ENCODE results near the gene A1CF.
"Not testable (repeated sequence)": the region's sequence is repeated elsewhere in the genome, so short reads cannot be mapped to it uniquely, and the experiment has no call there.

A1CF gene, protein sequence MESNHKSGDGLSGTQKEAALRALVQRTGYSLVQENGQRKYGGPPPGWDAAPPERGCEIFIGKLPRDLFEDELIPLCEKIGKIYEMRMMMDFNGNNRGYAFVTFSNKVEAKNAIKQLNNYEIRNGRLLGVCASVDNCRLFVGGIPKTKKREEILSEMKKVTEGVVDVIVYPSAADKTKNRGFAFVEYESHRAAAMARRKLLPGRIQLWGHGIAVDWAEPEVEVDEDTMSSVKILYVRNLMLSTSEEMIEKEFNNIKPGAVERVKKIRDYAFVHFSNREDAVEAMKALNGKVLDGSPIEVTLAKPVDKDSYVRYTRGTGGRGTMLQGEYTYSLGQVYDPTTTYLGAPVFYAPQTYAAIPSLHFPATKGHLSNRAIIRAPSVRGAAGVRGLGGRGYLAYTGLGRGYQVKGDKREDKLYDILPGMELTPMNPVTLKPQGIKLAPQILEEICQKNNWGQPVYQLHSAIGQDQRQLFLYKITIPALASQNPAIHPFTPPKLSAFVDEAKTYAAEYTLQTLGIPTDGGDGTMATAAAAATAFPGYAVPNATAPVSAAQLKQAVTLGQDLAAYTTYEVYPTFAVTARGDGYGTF

DNA sequence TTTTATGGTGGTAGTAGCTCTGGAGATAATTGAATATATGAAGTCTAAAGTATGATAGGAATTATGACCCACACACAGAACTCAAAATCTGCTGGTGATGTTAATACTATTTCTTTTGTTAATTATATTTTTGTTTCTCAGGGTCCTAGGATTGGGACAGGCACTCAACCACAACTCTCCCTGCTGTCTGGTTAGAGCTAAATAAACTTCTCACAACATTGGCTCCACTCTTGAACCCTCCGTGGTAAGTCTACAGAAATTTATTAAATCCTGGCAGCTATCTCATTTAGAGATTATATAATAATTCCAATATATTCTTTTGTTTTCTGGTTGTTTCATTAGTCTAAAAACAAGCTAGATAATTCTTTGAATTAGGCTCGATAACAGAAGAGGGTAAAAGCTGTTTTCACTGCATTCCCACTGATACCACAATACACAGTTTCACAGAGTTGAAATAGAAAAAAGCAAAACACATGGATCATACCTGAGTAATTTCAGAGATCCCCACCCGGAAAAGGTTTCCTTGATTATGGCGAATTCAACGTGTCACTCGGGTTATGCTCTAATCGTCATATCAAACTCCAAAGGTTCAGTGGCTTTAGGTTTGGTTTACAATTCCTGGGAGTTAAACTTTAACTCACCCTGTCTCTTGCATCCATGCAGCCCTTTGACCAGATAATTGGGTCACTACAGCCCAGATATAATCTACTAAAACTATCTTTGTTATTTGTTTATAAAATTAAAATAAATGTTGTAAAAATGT, at the start of gene A1CF:
Gene A1CF (minus strand): TSS at position 531 of the 763 bp plus-strand sequence. CDS start 25,687 bp downstream, outside the sequence.
- DNase-seq (ENCODE audit: low read depth), result no peak

DNA sequence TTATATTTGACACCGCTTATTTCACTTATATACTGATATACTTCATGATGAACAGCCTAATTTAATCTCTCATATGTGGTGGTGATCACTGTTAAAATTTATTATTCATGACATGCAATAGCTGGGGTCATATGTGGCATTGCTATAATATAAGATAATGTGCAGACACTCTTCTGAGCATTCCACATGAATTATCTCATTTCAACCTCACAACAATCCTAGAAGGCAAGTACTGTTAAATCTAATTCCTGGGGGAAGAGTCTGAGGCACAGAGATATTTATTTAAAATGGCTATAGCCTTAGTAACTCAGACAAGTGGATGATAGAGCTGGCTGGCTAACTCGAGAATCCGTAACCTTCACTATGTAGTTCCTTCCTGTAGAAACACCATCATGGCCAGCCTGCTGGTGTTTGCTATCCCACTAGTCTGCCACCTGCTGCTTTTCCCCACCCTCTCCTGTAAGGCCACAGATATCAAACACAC, 46.6 kb upstream of the A1CF start:
- DNase-seq (ENCODE audit: low read depth), result no peak

DNA sequence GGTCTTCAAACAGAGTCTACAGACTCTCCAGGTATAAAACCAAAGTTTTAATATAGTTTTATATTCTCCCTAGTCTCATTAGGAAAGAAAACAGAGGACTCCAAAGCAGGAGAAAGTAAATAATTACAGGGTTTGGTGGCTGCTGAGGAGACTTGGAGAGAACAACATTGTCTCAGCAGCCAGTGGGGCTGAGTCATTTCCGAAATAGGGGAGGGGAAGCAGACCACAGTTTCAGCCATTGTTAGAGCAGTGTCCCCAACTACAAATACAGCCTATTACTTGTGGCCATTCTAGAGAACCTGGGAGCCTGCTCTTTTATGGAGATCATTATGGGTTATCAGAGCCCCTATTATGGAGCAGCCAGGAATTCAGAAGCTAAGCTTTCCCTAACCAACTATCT, 44.2 kb upstream of the A1CF start:
- no peak for DNase-seq (ENCODE audit: low read depth)

DNA sequence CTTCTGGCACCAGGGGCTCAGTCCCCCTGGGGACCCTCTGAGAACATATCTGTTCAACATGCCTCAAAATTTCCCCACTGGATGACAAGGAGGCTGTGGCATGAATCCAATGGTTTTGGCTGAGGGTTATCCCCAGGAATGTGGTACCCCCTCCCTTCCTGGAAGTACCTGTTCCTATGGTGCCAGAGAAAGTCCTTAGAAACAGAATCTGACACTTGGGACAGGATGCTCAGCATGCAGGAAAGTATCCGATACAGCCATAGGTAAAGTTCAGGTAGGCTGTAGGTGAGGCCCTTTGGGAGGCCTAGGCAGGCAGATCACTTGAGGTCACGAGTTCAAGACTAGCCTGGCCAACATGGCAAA, 42.7 kb upstream of the A1CF start:
- DNase-seq (ENCODE audit: low read depth), result no peak

DNA sequence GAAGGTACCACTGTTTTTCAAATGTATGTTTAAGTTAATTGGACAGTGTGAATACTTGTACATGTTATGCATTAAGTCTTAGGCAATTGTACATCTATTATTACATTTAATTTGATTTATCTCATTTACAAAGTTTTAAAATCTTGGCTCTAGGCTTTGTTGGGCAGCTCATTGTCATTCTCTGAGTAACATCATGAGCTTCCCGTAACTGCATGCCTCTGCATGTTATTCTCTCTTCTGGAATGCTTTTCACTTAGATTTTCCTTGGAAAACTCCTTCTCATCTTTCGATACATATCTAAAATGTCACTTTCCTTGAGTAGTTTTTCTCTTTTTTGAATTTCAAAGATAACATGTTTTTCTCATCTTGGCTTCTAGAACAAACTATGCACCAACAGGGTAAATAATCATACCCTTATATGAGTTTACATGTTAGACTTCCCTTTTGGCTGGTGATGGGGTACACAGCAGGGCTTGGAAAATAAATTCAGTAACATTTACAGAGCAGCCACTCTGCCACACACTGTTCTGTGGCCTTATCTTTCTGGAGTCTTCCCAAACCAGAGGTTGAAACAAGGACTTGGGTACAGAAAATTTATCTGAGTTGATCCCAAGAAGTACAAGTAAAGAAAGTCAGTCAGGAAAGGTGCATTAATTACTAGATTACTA, 42.2 kb upstream of the A1CF start:
- DNase-seq (ENCODE audit: low read depth), result no peak

DNA sequence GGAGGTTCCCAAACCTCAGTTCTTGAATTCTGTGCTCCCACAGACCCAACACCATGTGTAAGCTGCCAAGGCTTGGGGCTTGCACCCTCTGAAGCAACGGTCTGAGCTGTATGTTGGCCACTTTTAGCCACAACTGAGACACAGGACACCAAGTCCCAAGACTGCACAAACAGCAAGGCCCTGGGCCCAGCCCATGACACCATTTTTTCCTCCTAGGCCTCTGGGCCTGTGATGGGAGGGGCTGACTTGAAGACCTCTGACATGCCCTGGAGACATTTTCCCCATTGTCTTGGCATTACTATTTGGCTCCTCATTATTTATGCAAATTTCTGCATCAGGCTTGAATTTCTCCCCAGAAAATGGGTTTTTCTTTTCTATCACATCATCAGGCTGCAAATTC, 38.0 kb upstream of the A1CF start:
- not testable (repeated sequence) for DNase-seq (ENCODE audit: low read depth)

DNA sequence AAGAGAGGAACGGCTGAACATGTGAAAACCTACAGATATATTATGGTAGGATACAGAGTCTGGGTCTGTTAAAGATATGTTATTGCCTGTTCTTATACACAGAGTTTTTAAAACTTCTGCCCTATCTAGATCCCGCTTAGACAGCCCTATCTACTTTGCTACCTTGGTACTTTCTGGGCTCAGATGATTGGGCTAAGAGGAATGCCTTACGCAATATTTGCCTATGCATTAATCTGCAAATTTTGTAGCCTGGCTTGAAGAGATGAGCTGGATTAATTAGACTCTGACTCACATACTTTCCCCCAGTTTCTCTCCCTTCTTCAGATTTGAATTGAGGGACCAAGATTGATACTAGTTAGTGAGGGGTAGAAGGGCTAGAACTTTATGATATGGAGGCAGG, 33.6 kb upstream of the A1CF start:
- DNase-seq (ENCODE audit: low read depth), result no peak

DNA sequence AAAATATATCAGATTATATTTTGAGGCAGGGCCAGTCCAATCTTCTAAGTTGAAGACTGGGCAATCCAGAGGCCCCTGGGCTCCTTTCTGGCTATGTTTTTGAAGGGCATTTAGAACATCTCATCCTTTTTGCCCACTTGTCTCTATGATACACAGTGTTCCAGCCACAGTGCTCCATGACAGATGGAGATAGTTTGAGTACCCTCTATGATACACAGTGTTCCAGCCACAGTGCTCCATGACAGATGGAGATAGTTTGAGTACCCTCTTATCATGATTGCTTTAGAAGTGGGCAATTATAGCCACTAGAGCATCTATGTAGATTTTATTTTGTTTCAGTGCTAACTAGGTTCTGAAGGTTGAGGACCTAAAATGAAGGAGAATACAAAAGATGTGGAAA, 33.1 kb upstream of the A1CF start:
- no peak for DNase-seq (ENCODE audit: low read depth)

DNA sequence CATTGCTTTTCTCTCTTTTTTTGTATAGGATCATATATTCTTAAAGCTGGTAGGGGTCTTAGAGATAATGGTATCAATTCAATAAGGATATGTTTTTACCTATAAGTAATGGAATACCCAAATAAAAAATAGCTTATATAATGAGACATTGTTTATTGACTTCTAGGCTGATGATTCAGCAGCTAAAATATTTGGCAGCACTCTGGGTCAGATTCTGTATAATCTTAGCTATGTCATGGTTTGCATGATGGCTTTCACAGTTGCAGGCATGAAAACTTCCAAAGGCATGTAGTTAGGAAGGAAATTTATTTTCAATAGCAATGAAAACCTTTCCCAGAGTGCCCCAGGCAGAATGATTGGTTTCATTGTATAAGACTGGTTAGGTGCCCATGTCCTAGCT, 32.1 kb upstream of the A1CF start:
- no peak for DNase-seq (ENCODE audit: low read depth)

DNA sequence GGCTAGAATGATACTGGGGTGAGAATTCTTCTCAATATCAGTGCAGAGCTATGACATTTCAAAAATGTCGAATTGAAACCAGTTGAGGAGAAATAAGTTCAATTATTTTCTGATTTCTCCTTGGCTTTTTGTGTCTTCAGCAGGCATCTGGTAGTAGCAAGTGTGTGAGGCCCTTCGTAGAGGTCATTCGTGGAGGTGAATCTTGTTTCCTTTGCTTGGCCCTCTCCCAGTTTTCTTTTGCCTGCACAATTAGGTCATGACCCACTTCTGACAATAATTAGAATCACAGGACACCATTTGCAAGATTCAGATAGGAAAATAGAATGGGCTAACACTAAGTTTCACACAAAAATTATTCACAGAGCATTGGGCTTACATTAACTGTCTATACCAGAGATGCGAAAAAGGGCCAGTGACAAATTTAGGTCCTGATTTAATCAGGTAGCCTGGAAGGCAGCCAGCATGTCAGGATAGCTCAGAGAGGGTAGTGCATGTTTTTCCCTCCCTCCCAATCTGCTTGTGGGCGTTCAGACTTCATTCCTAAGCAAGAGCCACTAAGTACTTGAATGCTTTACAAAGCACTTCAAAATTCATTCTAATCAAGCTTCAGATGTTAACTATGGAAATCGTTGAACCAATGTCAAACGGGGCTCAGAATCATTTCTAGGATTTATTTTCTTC, 24.0 kb upstream of the A1CF start:
- no peak for DNase-seq (ENCODE audit: low read depth)

DNA sequence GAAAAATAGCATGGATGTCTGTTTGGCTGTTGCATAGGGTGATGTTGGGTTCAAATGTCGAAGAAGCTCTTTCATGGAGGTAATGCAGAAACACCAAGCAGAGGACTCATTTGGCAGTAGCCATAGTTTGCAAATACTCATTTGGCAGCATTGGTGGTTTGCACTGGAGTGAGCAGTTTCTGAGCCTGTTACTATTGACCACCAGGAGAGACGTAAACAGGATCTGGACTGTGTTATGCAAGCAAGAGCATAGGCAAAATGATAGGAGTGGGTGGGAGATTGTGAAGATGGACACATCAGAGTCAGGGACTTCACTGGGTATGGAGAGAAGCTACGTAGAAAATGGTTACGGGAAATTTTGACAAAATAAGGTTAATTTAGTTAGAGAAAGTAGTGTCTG, 22.9 kb upstream of the A1CF start:
- no peak for DNase-seq (ENCODE audit: low read depth)

DNA sequence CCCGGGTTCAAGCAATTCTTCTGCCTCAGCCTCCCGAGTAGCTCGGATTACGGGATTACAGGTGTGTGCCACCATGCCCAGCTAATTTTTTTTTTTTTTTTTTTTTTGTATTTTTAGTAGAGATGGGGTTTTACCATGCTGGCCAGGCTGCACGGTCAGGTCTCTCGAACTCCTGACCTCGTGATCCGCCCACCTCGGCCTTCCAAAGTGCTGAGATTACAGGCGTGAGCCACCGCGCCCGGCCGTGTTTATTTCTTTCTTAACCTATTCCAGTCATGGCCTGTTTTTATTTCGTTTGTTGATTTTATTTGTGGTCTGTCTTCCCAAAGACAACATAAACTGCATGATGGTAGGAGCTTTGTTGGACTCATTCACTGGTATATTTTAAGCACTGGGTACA, 20.4 kb upstream of the A1CF start:
- DNase-seq (ENCODE audit: low read depth), result not testable (repeated sequence)

DNA sequence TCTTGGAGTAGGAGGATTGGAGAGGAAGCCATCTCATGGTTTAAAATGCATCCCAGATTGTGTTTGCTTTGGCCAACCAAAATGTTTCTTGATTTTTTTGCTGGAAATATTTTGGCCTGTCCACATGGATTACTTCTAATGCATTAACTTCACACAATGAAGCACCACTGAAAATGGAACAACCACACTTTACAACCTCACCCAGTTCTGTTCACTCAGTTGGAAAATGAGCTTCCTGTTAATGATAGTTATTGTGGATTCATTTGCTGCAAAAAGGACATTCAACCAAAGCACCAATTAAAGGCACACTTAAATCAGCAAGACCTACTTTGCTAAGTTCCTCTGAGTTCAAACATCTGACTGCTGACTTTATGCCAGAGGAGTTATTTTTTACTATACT, 11.3 kb upstream of the A1CF start:
- DNase-seq (ENCODE audit: low read depth), result no peak

DNA sequence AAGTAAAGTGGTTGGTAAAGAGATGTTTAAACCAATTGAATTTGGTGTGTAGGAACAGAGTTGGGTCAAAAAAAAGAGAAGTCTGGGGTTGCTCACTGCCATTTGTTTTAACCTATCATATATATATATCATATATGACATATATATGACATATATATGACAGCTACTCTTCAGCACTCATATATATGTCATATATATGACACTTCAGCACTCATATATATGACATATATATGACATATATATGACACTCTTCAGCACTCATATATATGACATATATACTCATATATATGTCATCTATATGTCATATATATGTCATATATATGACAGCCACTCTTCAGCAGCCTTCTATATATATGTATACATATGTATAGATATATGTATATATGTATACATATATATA, 8.9 kb upstream of the A1CF start:
- no peak for DNase-seq (ENCODE audit: low read depth)

DNA sequence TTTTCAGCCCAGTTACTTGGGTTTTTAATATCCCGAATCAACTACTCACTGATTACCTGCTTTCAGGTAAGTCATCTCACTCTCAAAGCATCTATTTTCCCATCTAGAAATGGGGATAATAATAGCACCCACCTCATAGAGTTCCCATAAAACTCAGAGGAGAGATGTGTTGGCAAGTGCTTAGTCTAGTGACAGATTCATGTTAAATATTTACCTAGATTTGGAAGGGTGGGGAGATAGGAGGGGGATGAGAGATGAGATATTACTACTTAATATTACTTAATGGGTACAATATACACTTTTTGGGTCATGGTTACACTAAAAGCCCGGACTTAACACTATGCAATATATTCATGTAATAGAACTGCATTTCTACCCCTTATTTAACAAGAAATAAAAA, 7.0 kb upstream of the A1CF start:
- DNase-seq (ENCODE audit: low read depth), result no peak

DNA sequence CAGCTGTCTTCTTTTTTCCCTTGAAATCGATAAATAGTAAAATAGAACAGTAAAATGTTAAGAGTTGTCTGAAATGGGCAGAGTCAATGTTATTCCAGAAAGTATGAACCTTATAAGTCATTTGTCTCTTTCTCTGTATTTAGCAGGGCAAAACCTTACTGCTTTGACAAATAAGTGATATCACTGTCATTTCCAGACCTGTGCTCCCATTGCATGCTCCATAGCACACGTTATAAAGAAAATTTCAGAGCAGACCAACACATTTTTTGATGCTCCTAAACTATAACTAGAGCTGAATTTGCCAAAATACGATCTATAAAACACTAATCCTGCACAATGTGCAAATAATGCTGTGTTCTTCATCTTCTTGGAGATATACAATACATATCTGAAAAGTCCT, 1.1 kb downstream of the A1CF start:
- no peak for DNase-seq (ENCODE audit: low read depth)

DNA sequence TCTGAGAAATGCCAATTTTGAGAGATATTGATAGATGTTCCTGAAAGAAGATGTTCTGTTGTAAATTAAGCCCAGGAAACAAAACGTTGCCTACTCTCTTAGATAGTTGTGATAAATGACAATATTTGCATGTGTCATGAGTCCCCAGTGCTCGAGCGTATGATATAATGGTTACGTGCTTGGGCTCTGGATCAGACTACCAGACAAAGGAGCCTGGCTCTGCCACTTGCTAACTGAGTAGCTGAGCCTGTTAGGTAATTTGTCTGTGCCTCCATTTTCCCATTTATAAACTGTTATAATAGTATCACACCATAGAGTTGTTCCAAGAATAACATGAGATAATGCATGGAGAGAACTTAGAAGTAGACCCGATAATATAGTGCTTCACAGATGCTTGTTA, 1.8 kb downstream of the A1CF start:
- DNase-seq (ENCODE audit: low read depth), result no peak

DNA sequence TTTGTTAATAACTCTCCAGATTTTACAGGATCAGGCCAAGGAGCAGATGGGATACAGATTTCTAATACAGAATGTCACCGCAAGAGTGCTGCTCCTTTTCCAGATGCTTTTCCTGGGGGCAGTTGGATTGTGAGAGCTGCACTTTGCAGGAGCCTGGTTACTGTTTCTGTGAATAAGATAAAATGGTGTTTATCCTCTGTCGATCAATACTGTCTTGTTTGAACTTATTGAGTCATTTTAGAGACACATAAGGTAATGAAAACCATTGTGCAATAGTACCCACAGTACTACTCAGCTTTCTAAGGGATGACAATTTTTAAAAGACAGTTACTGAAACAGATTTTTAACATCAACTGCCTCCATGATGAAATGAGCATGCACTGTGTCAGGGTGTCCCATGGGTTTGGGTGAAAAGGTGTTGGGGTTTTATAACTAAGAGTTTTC, 2.9 kb downstream of the A1CF start:
- no peak for DNase-seq (ENCODE audit: low read depth)

DNA sequence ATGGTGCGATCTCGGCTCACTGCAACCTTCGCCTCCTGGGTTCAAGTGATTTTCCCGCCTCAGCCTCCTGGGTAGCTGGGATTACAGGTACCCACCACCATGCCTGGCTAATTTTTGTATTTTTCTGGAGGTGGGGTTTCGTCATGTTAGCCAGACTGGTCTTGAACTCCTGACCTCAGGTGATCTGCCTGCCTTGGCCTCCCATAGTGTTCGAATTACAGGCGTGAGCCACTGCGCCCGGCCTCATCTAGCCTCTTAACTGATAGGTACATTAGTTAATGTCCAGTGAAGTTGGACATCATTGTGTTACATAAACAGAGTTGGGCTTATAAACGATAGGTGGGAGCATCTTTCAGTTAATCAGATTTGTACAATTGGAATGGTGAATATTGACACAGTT, 4.4 kb downstream of the A1CF start:
- DNase-seq (ENCODE audit: low read depth), result not testable (repeated sequence)

DNA sequence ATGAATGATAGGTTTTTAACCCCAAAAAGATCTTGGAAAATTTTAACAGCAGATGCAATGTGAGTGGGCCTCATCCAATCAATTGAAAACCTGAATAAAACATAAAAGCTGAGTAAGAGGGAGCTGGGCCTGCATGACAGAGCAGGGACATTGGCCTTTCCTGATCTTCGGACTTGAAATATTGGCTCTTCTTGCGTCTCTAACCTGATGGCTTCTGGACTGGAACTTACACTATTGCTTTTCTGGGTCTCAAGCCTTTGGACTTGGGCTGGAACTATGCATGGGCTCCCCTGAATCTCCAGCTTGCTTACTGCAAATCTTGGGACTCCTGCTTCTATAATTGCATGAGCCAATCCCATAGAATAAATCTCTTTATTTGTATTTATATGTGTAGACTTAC, 9.0 kb downstream of the A1CF start:
- DNase-seq (ENCODE audit: low read depth), result no peak

DNA sequence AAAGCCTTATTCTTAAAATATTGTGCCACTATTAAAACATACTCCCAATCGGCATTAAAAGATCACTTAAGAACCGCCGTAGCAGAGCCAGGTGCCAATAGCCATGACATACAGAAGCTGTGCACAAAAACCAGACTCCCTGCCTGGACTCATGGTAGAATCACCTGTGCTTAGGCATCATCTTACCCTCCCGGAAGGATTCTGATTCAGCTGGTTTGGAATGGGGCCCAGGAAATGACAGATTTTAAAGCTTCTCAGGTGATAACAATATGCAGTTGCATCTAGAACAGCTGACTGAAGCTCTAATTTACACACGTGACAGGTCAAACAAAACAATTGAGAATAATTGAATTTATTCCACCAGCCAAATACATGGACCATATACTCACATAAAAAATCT, 10.7 kb downstream of the A1CF start:
- DNase-seq (ENCODE audit: low read depth), result no peak

DNA sequence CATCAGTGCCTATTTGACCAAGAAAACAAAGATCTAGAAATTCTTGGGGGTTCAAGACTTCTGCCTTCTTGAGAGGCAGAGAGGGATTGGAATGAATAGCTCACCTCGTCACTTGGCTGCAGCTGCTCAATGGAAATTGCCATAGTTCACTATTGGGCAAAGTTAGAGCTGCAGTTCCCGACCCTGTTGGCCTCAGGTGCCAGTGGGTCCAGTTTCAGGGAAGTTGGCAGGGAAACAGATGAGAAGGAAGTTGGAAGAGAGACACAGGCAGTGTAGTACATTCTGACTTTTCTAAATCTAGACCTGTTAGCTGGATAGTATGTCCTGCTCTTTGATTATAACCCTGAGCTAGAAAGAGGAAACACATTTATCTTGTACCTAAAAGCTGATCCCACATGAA, 19.1 kb downstream of the A1CF start:
- DNase-seq (ENCODE audit: low read depth), result no peak

All from activated T-cell treated with anti-CD3 and anti-CD28 coated beads for 48 hours (primary cell).